NOMO-1 treated with DMSO at 0.1 percent for 48 hours (cell line): Measurements from ENCODE around the gene ABCB11.
"Not testable (repeated sequence)": the region's sequence is repeated elsewhere in the genome, so short reads cannot be mapped to it uniquely, and the experiment has no call there.

Source experiments
- DNase-seq: peaks from one replicate; lab custom pipeline; 2025; ENCODE audit not compliant: unreplicated experiment; lab: John Stamatoyannopoulos, UW

The ABCB11 gene

DNA sequence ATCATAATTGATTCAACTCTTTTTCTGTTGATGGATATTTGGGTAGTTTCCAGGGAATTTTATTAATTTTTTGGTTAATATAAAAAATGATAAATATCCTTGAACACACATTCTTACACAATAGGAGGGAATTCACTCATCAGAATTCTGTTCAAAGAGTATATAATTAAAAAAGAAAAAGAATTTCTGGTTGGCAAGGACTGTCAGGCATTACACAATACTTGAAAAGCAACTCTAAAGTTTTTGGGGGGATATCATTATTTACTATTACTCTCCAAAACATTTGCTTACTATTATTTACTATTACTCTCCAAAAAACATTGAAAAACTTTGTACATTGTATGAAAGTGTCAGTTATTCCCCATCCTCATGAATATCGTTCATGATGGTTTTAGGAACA is 92.1 kb downstream of the ABCB11 start:
- DNase-seq, result no peak

- DNase-seq, result no peak
These were observed 95.1 kb downstream of the ABCB11 start for GRCh38 chr2:168935810-168936581.

DNA sequence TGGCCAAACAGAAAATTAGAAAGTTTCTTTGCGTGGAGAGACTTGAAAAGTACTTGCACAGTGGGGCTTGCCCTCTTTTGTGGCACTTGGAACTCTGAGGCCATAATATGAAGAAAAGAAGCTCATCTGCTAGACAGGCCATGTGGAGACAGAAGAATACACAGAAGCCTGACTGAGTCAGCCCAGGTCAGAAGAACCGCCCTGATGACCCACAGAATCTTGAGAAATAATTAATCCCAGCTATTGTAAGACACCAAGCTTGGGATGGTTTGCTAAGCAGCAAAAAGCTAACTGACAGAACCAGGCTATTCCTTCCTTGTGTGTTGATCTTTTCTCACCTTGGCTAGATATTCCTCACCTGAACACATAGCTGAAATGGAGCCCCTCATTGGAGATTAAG is 96.3 kb downstream of the ABCB11 start:
- DNase-seq, result no peak

DNA sequence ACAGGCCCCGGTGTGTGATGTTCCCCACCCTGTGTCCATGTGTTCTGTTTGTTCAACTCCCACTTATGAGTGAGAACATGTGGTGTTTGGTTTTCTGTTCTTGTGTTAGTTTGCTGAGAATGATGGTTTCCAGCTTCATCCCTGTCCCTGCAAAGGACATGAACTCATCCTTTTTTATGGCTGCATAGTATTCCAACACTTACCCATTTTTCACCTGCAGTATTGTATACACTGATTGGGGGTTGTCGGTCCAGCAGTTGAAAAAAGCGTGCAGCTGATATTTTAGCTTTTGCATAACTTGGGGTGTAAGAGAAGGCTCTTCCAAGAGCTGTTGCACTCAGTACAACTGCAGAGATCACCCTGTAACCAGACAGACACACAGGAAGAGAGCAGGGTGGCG is 99.0 kb downstream of the ABCB11 start:
- DNase-seq, result not testable (repeated sequence)

DNA sequence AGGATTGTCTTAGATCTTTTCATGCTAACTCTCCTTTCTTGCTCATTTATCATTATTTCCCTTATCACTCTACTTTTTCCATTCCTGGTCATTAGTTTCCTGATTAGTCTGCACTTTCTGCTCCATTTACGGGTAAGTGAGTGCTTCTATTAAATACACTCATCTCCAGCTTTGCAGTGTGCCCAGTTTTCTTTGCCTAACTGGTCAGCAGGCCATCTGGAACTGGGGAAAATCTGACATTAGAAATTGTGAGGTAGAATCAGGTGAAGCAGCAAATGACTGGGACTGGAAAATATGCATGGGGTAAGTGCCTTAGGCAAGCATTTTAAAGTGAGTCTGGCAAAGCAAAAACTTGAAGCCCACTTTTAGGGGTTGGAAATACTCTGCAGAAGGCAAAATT is 100.9 kb downstream of the ABCB11 start:
- DNase-seq, result no peak

DNA sequence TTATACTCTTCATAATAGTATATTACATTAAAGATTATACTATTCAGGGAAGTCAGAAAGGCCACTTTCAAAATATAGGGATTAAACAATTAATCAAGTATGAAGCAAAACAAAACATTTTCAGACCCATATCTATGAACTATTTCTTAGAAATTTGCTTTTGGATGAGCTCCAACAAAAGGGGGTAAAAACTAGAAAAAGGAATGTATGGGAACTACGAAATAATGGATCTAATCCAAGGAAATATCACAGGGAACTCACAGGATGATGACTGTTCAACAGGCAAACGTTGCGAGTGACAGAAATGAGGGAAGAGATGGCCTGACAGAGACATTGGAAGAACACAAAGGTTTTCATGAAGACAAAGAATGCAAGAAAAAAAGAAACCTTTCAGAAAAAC is 102.1 kb downstream of the ABCB11 start:
- no peak for DNase-seq

DNA sequence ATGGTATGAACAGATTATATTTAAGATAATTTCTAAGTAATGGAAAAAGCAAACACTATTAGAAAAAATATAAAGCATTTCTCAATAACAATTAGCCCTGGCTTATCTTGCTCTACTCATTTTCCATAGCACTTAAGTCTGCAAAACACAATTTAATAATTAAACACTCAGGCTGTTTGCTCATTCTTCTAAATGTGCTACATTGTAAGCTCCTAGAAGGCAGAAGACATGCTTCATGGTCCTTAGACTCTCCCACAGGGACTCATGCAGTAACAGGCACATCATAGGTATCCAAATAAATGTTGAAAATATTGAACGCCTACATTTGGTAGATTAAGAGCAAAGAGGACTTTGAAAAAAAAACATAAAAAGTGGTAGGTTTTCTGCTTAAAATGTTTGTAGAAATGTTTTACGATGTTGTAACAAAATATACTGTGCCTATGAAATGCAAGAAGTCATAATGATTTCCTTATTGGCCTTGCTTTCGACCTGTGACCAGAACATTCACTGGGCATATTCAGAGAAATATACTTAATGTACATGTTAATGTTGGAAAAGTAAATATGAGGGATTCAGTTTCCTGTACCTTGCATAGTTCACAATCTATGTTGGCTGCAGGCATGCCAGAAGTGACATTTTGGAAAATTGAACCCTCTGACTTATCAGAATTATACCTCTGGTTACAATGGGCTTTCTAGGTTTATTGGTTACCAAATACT is 102.9 kb downstream of the ABCB11 start:
- DNase-seq, result no peak

- DNase-seq, result no peak
These were observed 104.3 kb downstream of the ABCB11 start for GRCh38 chr2:168926621-168927386.

DNA sequence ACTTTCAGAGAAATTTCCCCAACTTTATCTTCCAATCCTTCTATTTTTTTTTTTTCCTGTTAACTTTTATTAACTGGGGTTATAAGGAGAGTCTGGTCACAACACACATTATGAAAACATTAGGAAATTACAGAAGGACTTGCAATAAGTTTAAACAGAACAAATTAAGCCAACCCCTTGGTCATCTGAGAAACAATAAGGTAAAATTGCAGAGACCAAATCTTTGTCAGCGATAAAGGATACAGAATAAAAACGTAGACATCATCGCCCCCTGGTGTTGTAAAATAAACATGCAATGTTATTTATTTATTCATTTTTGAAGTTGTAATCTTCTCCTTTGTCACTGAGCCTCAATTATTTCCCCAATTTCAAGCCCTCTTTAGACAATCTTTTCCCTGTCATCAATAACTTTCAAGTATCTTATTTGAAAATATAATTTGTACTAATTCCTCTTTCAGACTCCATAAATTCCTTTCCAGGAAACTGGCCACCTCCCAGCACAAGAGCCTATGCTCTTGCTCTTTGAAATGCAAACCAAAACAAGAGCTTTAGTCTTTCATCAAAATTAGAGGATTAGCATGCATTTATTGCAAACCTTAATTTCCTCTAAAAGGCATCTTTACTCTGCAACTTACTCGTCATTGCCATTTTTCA is 110.5 kb downstream of the ABCB11 start:
- peak; percentile 23 for DNase-seq

DNA sequence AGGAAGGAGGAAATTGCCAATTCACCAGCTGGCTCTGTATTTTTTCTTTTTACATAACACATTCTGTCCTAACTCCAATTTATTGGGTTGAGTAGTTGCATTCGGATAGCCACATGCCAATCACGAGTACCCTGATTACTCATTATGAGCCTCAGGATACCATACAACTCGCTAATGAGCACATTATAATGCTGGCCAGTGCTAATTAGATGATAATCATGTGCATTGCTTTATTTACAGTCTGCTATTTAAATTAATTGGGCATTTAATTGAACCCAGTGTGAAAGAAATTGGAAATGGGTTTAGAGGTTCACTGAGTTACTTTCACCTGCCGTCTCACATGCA is 114.8 kb downstream of the ABCB11 start:
- no peak for DNase-seq

GRCh38 chr2:168915441-168916330 is 115.4 kb downstream of the ABCB11 start:
- no peak for DNase-seq

DNA sequence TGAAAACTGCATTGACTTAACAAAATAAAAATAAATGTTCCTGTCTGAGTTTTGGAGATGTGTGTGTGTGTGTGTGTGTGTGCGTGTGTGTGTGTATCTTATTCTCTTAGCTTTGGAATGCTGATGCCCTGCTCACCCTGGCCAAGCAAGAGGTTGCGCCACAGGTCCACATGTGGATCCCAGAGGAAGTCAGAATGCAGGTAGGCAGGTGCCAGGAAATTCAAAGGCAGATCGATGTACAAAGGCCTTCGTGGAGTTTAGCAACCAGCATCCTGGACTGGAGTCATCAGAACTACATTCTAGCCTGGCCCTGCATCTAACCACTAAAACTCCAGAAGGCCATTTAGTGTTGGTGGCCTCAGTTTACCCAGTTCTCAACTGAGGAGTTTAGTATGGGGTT is 117.6 kb downstream of the ABCB11 start:
- DNase-seq, result no peak

DNA sequence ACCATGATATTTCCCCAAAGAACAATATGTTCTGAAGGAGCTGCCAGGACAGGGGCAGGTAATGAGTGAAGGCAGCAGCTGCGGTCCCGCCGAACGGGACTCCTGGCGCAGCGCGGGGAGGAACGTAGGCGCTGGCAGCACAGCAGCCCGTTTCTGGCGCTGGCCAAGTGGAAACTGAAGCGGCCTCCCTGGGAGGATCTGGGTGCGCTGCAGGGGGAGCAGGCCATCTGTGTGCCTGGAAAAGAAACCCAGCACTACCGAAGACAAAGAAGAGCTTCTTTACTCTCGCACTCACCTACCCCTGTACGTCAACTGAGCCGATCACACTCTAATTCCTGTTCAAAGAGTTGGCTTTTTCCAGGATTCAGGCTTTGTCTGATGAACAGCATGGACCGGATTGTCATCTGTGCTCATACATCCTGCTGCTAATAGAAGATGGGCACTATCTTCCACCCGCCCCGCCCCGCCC is 118.2 kb downstream of the ABCB11 start:
- no peak for DNase-seq

- peak; percentile 74 for DNase-seq
These were observed 118.7 kb downstream of the ABCB11 start for GRCh38 chr2:168912466-168912865.

- no peak for DNase-seq
These were observed 120.8 kb downstream of the ABCB11 start for GRCh38 chr2:168910330-168910729.

GRCh38 chr2:168907940-168908662 is 123.0 kb downstream of the ABCB11 start:
- DNase-seq, result no peak

- no peak for DNase-seq
These were observed 126.8 kb downstream of the ABCB11 start for GRCh38 chr2:168904358-168904757.

GRCh38 chr2:168903888-168904287 is 127.2 kb downstream of the ABCB11 start:
- no peak for DNase-seq

DNA sequence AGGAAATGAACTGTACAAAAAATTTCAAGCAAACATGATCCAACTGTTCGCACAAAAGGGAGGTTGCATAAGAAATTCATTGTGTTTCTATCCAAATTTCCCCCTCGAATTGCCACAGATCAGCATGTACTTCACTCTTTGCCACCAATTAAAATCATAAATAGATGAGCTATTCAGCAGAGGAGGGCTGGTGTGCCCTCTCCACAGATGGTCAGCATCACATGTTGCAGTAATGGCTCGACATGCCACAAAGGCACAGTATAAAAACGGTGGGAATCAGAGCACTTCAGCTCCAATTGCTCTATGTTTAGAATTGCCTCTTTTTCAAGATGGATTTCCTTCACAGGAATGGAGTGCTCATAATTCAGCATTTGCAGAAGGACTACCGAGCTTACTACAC is 130.1 kb downstream of the ABCB11 start, which contains the start of gene G6PC2:
Gene G6PC2 (plus strand): TSS at position 289 of the 400 bp plus-strand sequence. CDS start 41 bp downstream, at position 330.
- DNase-seq, result no peak
